Measurements from ENCODE around the gene KRT36. TPM values are rescaled to one million over a fixed set of nuclear protein-coding genes. Genes with fewer than 3 reads are reported as not detected.

The KRT36 gene
- total and polyA plus RNA-seq, 2 donors (not counting 1 experiment from before 2014, with no cell fraction given) = not detected

DNA sequence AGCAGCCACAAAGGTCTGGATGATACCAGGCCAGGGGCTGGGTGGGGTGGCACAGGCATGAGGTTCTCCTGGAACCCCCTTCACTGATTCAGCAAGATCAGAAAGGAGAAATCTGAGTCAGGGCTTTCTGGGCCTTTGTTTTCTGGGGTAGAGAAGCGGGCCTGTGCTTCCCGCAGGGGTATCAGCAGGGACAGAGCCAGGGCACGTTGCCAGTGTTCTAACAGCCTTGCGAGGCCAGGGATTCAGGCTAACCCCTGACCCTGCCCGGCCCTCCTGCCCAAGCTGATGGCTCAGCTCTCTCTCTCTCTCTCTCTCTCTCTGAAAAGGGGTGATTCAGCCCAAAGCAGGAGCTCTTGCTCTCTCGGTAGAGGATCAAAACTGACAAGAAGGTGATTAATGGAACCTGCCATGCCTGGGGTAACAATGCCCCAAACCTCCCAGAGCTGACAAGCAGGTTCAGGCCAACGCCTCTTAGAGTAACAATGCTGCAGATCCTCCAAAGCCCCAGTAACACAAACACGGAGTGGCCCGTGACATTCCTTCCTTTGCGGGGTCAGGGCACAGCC, 17.7 kb upstream of the KRT36 start:
- Histone ChIP-seq H3K9ac (ENCODE audit: low read length) (no peak overlapping the region), H3K4me3 (ENCODE audit: control extremely low read depth in 1 of 5, extremely low read depth in 1 of 5, insufficient read depth in 1 of 5, low read depth in 2 of 5, low read length in 4 of 5) (no peak overlapping the region), H3K4me2 (replicated peaks; ENCODE audit: low read depth, low read length, poor library complexity, severe bottlenecking) (no peak overlapping the region), H3K36me3 (replicated peaks in 1 of 2; ENCODE audit: control extremely low read depth in 1 of 2, control insufficient read depth in 1 of 2, extremely low read depth in 1 of 2, insufficient read depth in 2 of 2, low read length in 1 of 2) (no peaks in the 10 kb centered on the region), H3K4me1 (ENCODE audit: control insufficient read depth in 2 of 2, insufficient read depth in 2 of 2, low read length in 2 of 2) (peaks cover 0 to 3% of the 10 kb centered on the region in 2 donors), H3K9me3 (ENCODE audit: control extremely low read depth in 1 of 3, control insufficient read depth in 2 of 3, insufficient read depth in 1 of 3, low read length in 2 of 3) (no peaks in the 10 kb centered on the region), H3K27ac (ENCODE audit: low read length in 2 of 2) (no peak overlapping the region), H3K79me2 (ENCODE audit: control insufficient read depth, insufficient read depth, low read length) (no peaks in the 10 kb centered on the region), H2AFZ (ENCODE audit: insufficient read depth, low read depth, low read length, poor library complexity, severe bottlenecking) (no peak overlapping the region), H3K27me3 (replicated peaks in 1 of 4; ENCODE audit: control extremely low read depth in 1 of 4, control insufficient read depth in 3 of 4, insufficient read depth in 4 of 4, low read length in 3 of 4) (no peaks in the 10 kb centered on the region), H4K20me1 (ENCODE audit: control insufficient read depth, insufficient read depth, low read length, poor library complexity, severe bottlenecking) (no peaks in the 10 kb centered on the region)
- H3K27me3 Mint-ChIP-seq = peaks cover 7% of the 10 kb centered on the region
- no peak overlapping the region for H3K27ac Mint-ChIP-seq
- DNase-seq = no peak
- H3K9me3 Mint-ChIP-seq (ENCODE audit: insufficient read depth) = no peaks in the 10 kb centered on the region
- no peak overlapping the region for H3K4me3 Mint-ChIP-seq
- 64% methylated on average over 10 of the region's 10 CpGs for WGBS (ENCODE audit: insufficient coverage)
- ChIA-PET POLR2A (no interaction called here), CTCF (no interaction called here)
- intact Hi-C loops (cut with micrococcal nuclease) = no loop called here
- peaks cover 3% of the 10 kb centered on the region for H3K4me1 Mint-ChIP-seq
- no peak for ATAC-seq (ENCODE audit: low read depth)
- TF ChIP-seq, protein P1, sequence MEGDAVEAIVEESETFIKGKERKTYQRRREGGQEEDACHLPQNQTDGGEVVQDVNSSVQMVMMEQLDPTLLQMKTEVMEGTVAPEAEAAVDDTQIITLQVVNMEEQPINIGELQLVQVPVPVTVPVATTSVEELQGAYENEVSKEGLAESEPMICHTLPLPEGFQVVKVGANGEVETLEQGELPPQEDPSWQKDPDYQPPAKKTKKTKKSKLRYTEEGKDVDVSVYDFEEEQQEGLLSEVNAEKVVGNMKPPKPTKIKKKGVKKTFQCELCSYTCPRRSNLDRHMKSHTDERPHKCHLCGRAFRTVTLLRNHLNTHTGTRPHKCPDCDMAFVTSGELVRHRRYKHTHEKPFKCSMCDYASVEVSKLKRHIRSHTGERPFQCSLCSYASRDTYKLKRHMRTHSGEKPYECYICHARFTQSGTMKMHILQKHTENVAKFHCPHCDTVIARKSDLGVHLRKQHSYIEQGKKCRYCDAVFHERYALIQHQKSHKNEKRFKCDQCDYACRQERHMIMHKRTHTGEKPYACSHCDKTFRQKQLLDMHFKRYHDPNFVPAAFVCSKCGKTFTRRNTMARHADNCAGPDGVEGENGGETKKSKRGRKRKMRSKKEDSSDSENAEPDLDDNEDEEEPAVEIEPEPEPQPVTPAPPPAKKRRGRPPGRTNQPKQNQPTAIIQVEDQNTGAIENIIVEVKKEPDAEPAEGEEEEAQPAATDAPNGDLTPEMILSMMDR (IDR thresholded peaks at IDR 0.05) = no peak
- no peak for TF ChIP-seq EZH2 (IDR thresholded peaks at IDR 0.05; ENCODE audit: borderline replicate concordance, insufficient read depth, low read depth, low read length, poor library complexity, severe bottlenecking)

DNA sequence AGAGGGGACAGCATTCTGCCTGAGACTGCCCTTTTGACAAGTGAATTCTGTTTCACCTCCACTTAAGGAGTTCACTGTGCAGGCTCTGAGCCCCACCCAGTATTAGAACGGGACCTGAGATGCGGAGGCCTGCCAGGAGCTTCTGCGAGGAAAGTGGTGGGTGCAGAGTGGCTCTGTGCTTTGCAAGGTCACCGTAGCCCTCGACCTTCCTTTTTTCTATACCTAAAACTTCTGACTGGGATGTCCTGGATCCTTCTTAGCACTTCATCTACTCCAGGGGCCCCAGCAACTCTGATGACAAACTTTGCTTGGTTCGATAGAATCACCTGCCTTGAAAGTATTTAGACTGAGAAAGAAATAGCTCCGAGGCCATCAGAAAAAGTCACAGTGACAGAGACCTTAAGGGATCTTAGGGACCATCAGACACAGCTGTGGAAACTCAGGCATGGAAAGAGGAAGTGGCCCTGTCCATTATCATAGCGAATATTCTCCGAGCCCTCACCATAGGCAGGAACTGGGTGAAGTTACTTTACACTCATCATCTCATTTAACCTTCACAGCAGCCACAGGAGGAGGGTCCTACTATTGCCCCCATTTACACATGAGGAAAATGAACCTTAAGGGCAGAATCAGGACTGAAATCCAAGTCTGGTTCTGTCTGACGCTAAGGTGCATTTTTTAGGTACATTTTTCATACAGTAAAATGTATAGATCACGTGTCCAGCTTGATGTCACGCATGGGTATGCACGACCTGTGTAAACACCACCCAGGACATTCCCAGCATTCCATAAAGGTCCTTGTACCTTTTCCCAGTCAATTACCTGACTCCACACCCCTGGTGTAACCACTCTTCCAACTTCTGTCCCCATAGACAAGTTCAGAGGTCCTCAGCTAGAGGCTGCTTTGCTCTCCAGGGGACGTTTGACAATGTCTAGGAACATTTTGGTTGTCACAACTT, 16.4 kb upstream of the KRT36 start:
- Histone ChIP-seq H3K79me2 (ENCODE audit: control insufficient read depth, insufficient read depth, low read length) (no peaks in the 10 kb centered on the region), H3K9me3 (ENCODE audit: control extremely low read depth in 1 of 3, control insufficient read depth in 2 of 3, insufficient read depth in 1 of 3, low read length in 2 of 3) (no peaks in the 10 kb centered on the region), H4K20me1 (ENCODE audit: control insufficient read depth, insufficient read depth, low read length, poor library complexity, severe bottlenecking) (no peaks in the 10 kb centered on the region), H3K4me3 (ENCODE audit: control extremely low read depth in 1 of 5, extremely low read depth in 1 of 5, insufficient read depth in 1 of 5, low read depth in 2 of 5, low read length in 4 of 5) (no peak overlapping the region), H3K4me2 (replicated peaks; ENCODE audit: low read depth, low read length, poor library complexity, severe bottlenecking) (no peak overlapping the region), H3K27ac (ENCODE audit: low read length in 2 of 2) (no peak overlapping the region), H3K27me3 (replicated peaks in 1 of 4; ENCODE audit: control extremely low read depth in 1 of 4, control insufficient read depth in 3 of 4, insufficient read depth in 4 of 4, low read length in 3 of 4) (no peaks in the 10 kb centered on the region), H2AFZ (ENCODE audit: insufficient read depth, low read depth, low read length, poor library complexity, severe bottlenecking) (no peak overlapping the region), H3K36me3 (replicated peaks in 1 of 2; ENCODE audit: control extremely low read depth in 1 of 2, control insufficient read depth in 1 of 2, extremely low read depth in 1 of 2, insufficient read depth in 2 of 2, low read length in 1 of 2) (no peaks in the 10 kb centered on the region), H3K9ac (ENCODE audit: low read length) (no peak overlapping the region), H3K4me1 (ENCODE audit: control insufficient read depth in 2 of 2, insufficient read depth in 2 of 2, low read length in 2 of 2) (peaks cover 0 to 3% of the 10 kb centered on the region in 2 donors)
- Mint-ChIP-seq H3K4me1 (peaks cover 3% of the 10 kb centered on the region), H3K27me3 (peaks cover 4% of the 10 kb centered on the region), H3K4me3 (no peak overlapping the region), H3K27ac (no peak overlapping the region), H3K9me3 (ENCODE audit: insufficient read depth) (no peaks in the 10 kb centered on the region)
- DNase-seq (no peak), ATAC-seq (ENCODE audit: low read depth) (no peak)
- CTCF ChIA-PET = interaction anchor here (1.2 kb wide), 1 partner anchor 43 kb away, joined by 4 read pairs; no protein-coding TSS in a partner anchor
- intact Hi-C loops (cut with micrococcal nuclease) = no loop called here
- TF ChIP-seq, protein P1 (IDR thresholded peaks at IDR 0.05) = no peak
- TF ChIP-seq EZH2 (IDR thresholded peaks at IDR 0.05; ENCODE audit: borderline replicate concordance, insufficient read depth, low read depth, low read length, poor library complexity, severe bottlenecking) = no peak
- POLR2A ChIA-PET = no interaction called here
- 76% methylated on average over 9 of the region's 14 CpGs for WGBS (ENCODE audit: insufficient coverage)
